Bronchial epithelial cell (primary cell): ENCODE measurements around the gene ABCA1. TPM values are rescaled to one million over a fixed set of nuclear protein-coding genes. Genes with fewer than 3 reads are reported as not detected.

Experiments used
- DNase-seq: peaks from one replicate; pipeline ENCODE4 v3.0.0-alpha.2; 2010; ENCODE audit warnings: low read depth
- FAIRE-seq: peaks from 2 replicates; lab custom pipeline; 2011; peaks lifted over from hg19 to GRCh38; lab: Jason Lieb, UNC
- H3K27me3 ChIP-seq: 2 replicates; pipeline ENCODE4 v1.5.1; 2011; ENCODE audit warnings: low read length; ENCODE audit not compliant: control insufficient read depth, insufficient read depth
- H3K36me3 ChIP-seq: 2 replicates; pipeline ENCODE4 v1.5.1; 2011; ENCODE audit warnings: low read length; ENCODE audit not compliant: control insufficient read depth, insufficient read depth
- H3K4me3 ChIP-seq: 2 replicates; pipeline ENCODE4 v1.5.1; 2011; ENCODE audit warnings: mild to moderate bottlenecking, low read depth, low read length, control low read depth
- CTCF ChIP-seq: IDR thresholded peaks from 2 replicates; pipeline ENCODE4 v1.5.1; 2011; ENCODE audit warnings: mild to moderate bottlenecking, moderate library complexity, low read length, control low read depth, inconsistent platforms; ENCODE audit not compliant: insufficient read depth, severe bottlenecking
- total RNA-seq: library from RNA; depleted of rRNA; stranded (reverse); fragments of >200 nt; gene quantifications from 2 replicates; pipeline ENCODE4 v1.2.1, GENCODE V29; 2014

Gene ABCA1
- total RNA-seq, 1 donor from 2014 or later, result 34.2 TPM

- Histone ChIP-seq H3K27me3 (no peaks in the 10 kb centered on the region), H3K4me3 (no peak overlapping the region), H3K36me3 (peaks cover 1% of the 10 kb centered on the region)
- DNase-seq, result peak; percentile 75
- FAIRE-seq, result no peak
- peak; percentile 77 for TF ChIP-seq CTCF
Observed at GRCh38 chr9:104863180-104863883, 64.6 kb downstream of the ABCA1 start.

- FAIRE-seq (no peak), DNase-seq (no peak)
- Histone ChIP-seq H3K4me3 (no peak overlapping the region), H3K27me3 (no peaks in the 10 kb centered on the region), H3K36me3 (no peaks in the 10 kb centered on the region)
- TF ChIP-seq CTCF, result no peak
Observed at GRCh38 chr9:104861397-104861796, 66.6 kb downstream of the ABCA1 start.

- DNase-seq, result no peak
- no peak overlapping the region for H3K4me3 ChIP-seq
- no peaks in the 10 kb centered on the region for H3K36me3 ChIP-seq
- FAIRE-seq, result no peak
- H3K27me3 ChIP-seq, result no peaks in the 10 kb centered on the region
- no peak for TF ChIP-seq CTCF
Observed at GRCh38 chr9:104860263-104860662, 67.7 kb downstream of the ABCA1 start.

- Histone ChIP-seq H3K36me3 (no peaks in the 10 kb centered on the region), H3K4me3 (no peak overlapping the region), H3K27me3 (no peaks in the 10 kb centered on the region)
- TF ChIP-seq CTCF, result no peak
- FAIRE-seq (no peak), DNase-seq (no peak)
Observed at GRCh38 chr9:104858846-104859245, 69.1 kb downstream of the ABCA1 start.

- Histone ChIP-seq H3K4me3 (no peak overlapping the region), H3K27me3 (no peaks in the 10 kb centered on the region), H3K36me3 (no peaks in the 10 kb centered on the region)
- FAIRE-seq (no peak), DNase-seq (peak; percentile 83)
- no peak for TF ChIP-seq CTCF
Observed at GRCh38 chr9:104858271-104858670, 69.7 kb downstream of the ABCA1 start.
